ENCODE measurements around the gene SATB2.

Gene SATB2

DNA sequence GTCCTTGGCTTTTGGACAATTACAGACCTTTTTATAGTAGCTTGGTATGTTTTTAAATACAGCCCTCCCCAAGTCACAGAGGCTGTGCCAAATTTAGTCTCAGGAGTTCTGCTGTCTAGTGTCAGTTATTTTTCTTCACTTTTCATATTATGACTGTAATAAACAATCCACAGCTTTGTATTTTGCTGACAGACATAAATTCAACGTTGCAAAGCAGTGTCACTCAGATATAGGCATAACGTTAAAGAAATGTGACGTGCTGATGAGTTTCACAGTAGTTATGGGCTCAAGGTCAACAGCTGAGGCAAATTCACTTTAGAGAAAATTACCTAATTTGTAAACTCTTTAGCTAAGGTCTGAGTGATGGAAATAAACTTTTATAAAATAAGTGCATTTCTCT is 151.6 kb downstream of the SATB2 start:
- H3K36me3 Mint-ChIP-seq (ENCODE audit: low read depth), result no peaks in the 10 kb centered on the region
- no peaks in the 10 kb centered on the region for H3K4me1 Mint-ChIP-seq (ENCODE audit: low read depth)
- H3K4me3 Mint-ChIP-seq, result no peak overlapping the region
- intact Hi-C loops (cut with micrococcal nuclease), result no loop called here
- no peaks in the 10 kb centered on the region for H3K9me3 Mint-ChIP-seq
- no peaks in the 10 kb centered on the region for H3K27me3 Mint-ChIP-seq
- H3K27ac Mint-ChIP-seq, result no peak overlapping the region

DNA sequence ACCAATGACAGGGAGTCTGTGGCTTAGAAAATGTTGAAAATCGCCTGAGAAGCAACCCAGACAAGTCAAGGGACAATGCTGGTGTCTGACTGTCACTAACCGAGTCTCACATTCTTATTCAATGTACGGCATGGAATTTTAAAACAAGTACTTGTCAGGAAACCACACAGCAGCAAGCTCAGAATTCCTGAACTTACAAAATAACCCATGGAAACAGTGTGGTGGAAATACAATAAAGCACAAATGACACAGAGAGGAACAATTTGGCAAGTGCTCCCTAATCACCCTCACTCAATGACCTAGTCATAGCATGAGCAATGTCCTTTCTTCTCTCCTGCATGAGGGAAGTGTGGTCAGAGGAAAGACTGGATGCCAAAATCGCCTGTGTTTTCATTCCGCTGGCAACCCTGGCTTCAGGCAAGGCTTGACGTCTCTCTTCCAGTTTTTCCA is 154.0 kb downstream of the SATB2 start:
- Mint-ChIP-seq H3K27ac (no peak overlapping the region), H3K27me3 (no peaks in the 10 kb centered on the region)
- intact Hi-C loops (cut with micrococcal nuclease), result no loop called here

DNA sequence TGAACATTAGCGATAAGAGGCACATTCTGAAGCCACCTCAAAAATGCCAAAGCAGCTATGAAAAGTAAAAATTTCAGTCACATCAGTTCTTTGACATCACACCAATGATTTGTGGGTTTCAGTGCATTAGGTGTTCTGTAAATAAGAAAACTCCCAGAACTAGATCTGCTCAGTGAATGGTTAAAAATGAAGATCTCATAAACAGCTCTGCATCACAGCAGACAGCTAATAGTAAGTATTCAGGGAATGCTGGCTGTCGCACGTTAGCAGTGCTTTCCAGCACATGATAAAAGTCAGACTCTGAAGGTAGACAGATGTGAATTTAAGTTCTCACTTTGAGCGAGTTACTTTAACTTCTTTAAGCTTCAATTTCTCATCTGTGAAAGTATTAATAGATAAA is 154.9 kb downstream of the SATB2 start:
- Mint-ChIP-seq H3K4me1 (ENCODE audit: low read depth) (no peaks in the 10 kb centered on the region), H3K36me3 (ENCODE audit: low read depth) (no peaks in the 10 kb centered on the region), H3K27ac (no peak overlapping the region), H3K4me3 (no peak overlapping the region), H3K9me3 (peaks cover 7% of the 10 kb centered on the region), H3K27me3 (no peaks in the 10 kb centered on the region)
- intact Hi-C loops (cut with micrococcal nuclease), result no loop called here

More for the DNA sequence above, 154.0 kb downstream of the SATB2 start:
- H3K4me1 Mint-ChIP-seq (ENCODE audit: low read depth), result no peaks in the 10 kb centered on the region
- no peak overlapping the region for H3K4me3 Mint-ChIP-seq
- peaks cover 6% of the 10 kb centered on the region for H3K9me3 Mint-ChIP-seq
- H3K36me3 Mint-ChIP-seq (ENCODE audit: low read depth), result no peaks in the 10 kb centered on the region

- Mint-ChIP-seq H3K27me3 (no peaks in the 10 kb centered on the region), H3K36me3 (ENCODE audit: low read depth) (no peaks in the 10 kb centered on the region)
- intact Hi-C loops (cut with micrococcal nuclease), result no loop called here
These were observed 169.3 kb downstream of the SATB2 start for GRCh38 chr2:199288424-199288823.

DNA sequence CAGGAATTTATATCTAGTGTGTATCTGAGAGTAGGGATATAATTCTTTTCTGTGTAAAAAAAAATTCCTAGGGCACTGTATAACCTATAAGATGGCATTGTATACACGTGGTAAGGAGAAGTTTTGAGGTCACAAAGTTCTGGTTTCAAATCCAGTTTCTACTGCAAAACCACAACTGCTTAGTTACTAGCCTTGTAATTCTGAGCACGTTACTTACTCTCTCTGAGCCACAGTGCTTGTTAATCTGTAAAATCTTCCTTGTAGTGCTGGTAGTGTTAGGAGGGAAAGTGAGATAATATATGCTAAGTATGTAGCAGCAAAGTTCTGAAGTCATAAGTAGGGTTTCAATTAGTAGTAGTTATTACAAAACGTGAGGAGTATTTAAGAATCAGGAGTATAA is 175.4 kb downstream of the SATB2 start:
- Mint-ChIP-seq H3K9me3 (peaks cover 19% of the 10 kb centered on the region), H3K27ac (no peak overlapping the region), H3K4me1 (ENCODE audit: low read depth) (no peaks in the 10 kb centered on the region), H3K4me3 (no peak overlapping the region), H3K36me3 (ENCODE audit: low read depth) (no peaks in the 10 kb centered on the region), H3K27me3 (no peaks in the 10 kb centered on the region)
- intact Hi-C loops (cut with micrococcal nuclease), result no loop called here

More at GRCh38 chr2:199288424-199288823, 169.3 kb downstream of the SATB2 start:
- no peaks in the 10 kb centered on the region for H3K9me3 Mint-ChIP-seq
- H3K27ac Mint-ChIP-seq, result no peak overlapping the region
- no peak overlapping the region for H3K4me3 Mint-ChIP-seq
- no peaks in the 10 kb centered on the region for H3K4me1 Mint-ChIP-seq (ENCODE audit: low read depth)

DNA sequence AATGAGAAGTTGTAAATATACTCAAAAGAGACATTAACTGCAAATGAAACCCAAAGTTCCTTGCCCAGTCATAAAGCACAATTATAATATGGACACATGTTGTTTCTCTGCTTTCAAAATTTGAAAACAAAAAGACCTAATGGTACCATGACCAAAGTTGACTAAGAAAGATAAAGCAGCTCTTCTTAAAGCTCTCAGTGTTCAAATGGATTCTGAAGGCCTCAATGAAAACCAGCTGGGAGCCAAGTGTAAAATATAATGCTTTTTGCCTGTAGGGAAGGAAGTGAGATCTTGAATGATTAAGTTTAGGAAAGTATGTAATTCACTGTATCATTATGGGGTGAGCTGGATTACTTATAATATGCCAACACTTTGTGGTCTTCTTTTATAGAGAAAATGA is 178.6 kb downstream of the SATB2 start:
- no peaks in the 10 kb centered on the region for H3K27me3 Mint-ChIP-seq
- peaks cover 25% of the 10 kb centered on the region for H3K9me3 Mint-ChIP-seq
- no peaks in the 10 kb centered on the region for H3K36me3 Mint-ChIP-seq (ENCODE audit: low read depth)
- no peak overlapping the region for H3K27ac Mint-ChIP-seq
- no peaks in the 10 kb centered on the region for H3K4me1 Mint-ChIP-seq (ENCODE audit: low read depth)
- H3K4me3 Mint-ChIP-seq, result no peak overlapping the region
- intact Hi-C loops (cut with micrococcal nuclease), result no loop called here

DNA sequence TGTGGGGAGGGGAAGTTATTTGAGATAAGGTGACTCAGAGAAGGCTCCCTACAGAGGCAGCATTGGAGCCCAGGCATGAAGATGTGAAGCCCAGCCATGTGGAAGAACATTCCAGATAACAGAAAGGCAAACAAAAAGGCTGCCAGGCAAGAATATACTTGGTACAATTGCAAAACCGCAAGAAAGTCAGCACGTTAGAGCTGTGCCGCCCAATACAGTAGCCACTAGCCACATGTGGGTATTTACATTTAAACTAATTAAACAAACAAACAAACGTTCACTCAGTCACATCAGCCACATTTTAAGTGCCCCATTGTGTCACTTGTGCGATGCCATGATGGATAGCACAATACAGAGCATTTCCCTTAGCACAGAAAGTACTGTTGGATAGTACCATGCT is 179.6 kb downstream of the SATB2 start:
- Mint-ChIP-seq H3K4me1 (ENCODE audit: low read depth) (no peaks in the 10 kb centered on the region), H3K27me3 (no peaks in the 10 kb centered on the region), H3K9me3 (peaks cover 27% of the 10 kb centered on the region), H3K27ac (no peak overlapping the region), H3K36me3 (ENCODE audit: low read depth) (no peaks in the 10 kb centered on the region), H3K4me3 (no peak overlapping the region)
- intact Hi-C loops (cut with micrococcal nuclease), result no loop called here

GRCh38 chr2:199273042-199273511 is 184.7 kb downstream of the SATB2 start:
- peaks cover 14% of the 10 kb centered on the region for H3K9me3 Mint-ChIP-seq
- no peak overlapping the region for H3K27ac Mint-ChIP-seq
- no peaks in the 10 kb centered on the region for H3K27me3 Mint-ChIP-seq
- H3K4me3 Mint-ChIP-seq, result no peak overlapping the region
- no peaks in the 10 kb centered on the region for H3K4me1 Mint-ChIP-seq (ENCODE audit: low read depth)
- H3K36me3 Mint-ChIP-seq (ENCODE audit: low read depth), result no peaks in the 10 kb centered on the region
- intact Hi-C loops (cut with micrococcal nuclease), result no loop called here

GRCh38 chr2:199261936-199262335 is 195.8 kb downstream of the SATB2 start:
- Mint-ChIP-seq H3K36me3 (ENCODE audit: low read depth) (no peaks in the 10 kb centered on the region), H3K4me3 (no peak overlapping the region), H3K4me1 (ENCODE audit: low read depth) (no peaks in the 10 kb centered on the region), H3K27ac (no peak overlapping the region), H3K27me3 (no peaks in the 10 kb centered on the region), H3K9me3 (peaks cover 36% of the 10 kb centered on the region)
- intact Hi-C loops (cut with micrococcal nuclease), result no loop called here

DNA sequence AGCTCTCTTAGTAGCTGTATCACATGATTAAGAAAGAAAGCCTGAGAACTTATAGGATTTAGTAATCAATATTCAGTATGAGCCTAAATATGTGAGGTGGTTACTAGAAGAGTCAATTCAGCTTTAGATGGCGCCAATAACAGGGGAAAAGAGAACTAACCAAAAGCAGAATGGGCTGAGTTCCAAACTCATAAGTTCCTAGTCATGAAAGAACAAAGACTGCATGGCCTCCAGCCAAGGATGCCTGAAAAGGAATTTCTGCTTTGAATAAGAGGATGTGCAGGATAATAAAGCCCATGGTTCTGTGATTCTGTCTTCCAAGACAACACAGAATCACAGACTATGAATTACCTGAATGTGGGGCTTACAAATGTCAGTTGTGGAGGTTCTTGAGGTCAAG is 196.5 kb downstream of the SATB2 start:
- Mint-ChIP-seq H3K9me3 (peaks cover 36% of the 10 kb centered on the region), H3K4me3 (no peak overlapping the region), H3K27me3 (no peaks in the 10 kb centered on the region), H3K4me1 (ENCODE audit: low read depth) (no peaks in the 10 kb centered on the region), H3K27ac (no peak overlapping the region), H3K36me3 (ENCODE audit: low read depth) (no peaks in the 10 kb centered on the region)
- intact Hi-C loops (cut with micrococcal nuclease), result no loop called here

DNA sequence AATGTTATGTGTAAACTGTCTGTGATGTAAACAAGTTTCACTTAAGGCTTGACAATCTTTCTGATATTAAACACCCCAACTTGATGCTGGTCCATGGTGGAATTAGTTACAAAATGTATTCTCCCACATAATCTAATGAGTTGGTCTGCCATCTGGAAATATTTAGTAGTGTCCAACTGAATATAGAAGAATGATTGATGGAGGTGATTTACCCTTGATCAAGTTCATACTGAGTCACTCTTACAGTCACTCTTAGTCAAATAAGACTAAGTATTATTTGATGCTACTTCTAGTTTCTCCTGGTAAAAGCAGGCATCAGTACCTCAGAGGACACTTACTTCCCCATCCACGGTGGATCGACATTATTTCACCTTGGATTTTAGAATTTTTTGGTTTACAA is 198.1 kb downstream of the SATB2 start:
- H3K4me3 Mint-ChIP-seq, result no peak overlapping the region
- no peaks in the 10 kb centered on the region for H3K4me1 Mint-ChIP-seq (ENCODE audit: low read depth)
- no peak overlapping the region for H3K27ac Mint-ChIP-seq
- no peaks in the 10 kb centered on the region for H3K36me3 Mint-ChIP-seq (ENCODE audit: low read depth)
- intact Hi-C loops (cut with micrococcal nuclease), result no loop called here
- H3K9me3 Mint-ChIP-seq, result peaks cover 28% of the 10 kb centered on the region
- H3K27me3 Mint-ChIP-seq, result no peaks in the 10 kb centered on the region

GRCh38 chr2:199258291-199258690 is 199.4 kb downstream of the SATB2 start:
- Mint-ChIP-seq H3K27ac (no peak overlapping the region), H3K9me3 (peaks cover 18% of the 10 kb centered on the region), H3K36me3 (ENCODE audit: low read depth) (no peaks in the 10 kb centered on the region), H3K27me3 (no peaks in the 10 kb centered on the region), H3K4me3 (no peak overlapping the region), H3K4me1 (ENCODE audit: low read depth) (no peaks in the 10 kb centered on the region)
- intact Hi-C loops (cut with micrococcal nuclease), result no loop called here

DNA sequence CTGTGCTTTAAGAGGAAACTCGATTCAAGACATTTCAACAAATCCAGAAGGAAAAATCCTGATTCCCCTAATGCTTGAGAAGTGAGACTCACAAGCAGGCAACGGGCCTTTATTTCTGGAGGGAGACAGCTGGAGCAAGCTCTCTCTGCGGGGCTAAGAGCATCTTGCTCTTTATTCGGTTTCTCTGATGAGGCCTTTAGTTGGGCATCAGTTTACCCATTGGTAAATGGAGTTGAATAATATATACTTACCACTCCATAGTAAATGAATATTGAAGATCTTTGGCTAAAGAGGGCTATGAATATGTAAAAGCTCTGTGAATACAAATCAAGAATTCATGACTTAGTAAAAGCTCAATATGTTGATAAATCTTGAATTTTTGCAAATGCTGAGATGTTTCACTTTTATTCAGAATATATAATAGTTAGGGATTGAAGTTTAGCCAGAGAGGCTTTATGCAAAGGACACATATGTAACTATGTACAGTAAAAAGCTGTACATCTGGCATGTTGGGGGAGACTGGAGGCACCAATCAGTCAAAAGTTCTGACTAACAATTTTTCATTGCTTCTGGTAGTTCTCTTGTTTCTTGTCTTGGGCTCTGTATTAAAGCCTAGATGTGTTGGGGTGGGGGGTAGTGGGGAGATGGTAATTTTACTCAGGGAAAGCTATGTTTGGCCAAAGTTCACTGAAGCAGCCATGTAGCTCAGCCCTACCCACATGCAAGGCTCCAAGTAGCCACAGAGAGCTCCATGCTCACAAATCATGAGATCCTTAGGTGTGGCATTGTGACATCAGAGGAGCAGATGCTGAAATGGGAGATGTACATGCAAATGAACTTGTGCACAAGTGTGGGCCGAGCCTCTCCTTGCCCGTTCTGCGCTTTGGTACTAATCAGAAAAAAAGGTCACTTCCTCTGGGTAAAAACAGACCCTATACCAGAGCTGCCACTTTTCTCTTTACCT is 200.2 kb downstream of the SATB2 start:
- no peak overlapping the region for H3K4me3 Mint-ChIP-seq

DNA sequence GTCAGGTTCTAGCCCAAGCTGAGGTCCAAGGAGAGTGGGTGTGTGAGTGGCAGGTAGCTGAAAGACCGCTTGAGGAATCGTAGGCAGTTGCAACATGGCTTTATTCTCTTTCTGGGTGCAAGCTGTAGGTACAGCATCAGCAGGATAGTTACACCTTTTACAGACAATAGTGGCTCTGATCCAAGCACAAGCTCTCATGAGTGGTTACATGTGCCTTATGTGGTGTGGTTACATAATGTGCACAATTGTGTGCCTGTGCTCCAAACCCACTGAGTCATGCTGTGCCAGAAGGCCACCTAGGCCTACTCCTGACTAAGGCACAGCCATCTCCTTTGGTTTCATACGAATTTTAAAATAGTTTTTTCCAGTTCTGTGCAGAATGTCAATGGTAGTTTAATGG is 227.6 kb downstream of the SATB2 start:
- H3K4me3 Mint-ChIP-seq, result no peak overlapping the region
- peaks cover 35% of the 10 kb centered on the region for H3K9me3 Mint-ChIP-seq
- H3K27me3 Mint-ChIP-seq, result no peaks in the 10 kb centered on the region
- intact Hi-C loops (cut with micrococcal nuclease), result no loop called here
- H3K36me3 Mint-ChIP-seq (ENCODE audit: low read depth), result no peaks in the 10 kb centered on the region
- H3K4me1 Mint-ChIP-seq (ENCODE audit: low read depth), result no peaks in the 10 kb centered on the region
- no peak overlapping the region for H3K27ac Mint-ChIP-seq

More for the DNA sequence above, 200.2 kb downstream of the SATB2 start:
- Mint-ChIP-seq H3K4me1 (ENCODE audit: low read depth) (no peaks in the 10 kb centered on the region), H3K9me3 (peaks cover 11% of the 10 kb centered on the region), H3K27ac (no peak overlapping the region), H3K36me3 (ENCODE audit: low read depth) (no peaks in the 10 kb centered on the region), H3K27me3 (no peaks in the 10 kb centered on the region)
- intact Hi-C loops (cut with micrococcal nuclease), result no loop called here

All from dendritic cell treated with granulocyte-macrophage colony-stimulating factor and Interleukin-4, amounts not matched to agents 40 ng/mL and 50 ng/mL, for 4 days (primary cell).